GM19468 (cell line): Measurements from ENCODE around the gene SRRM2.

Source experiments
- ATAC-seq: cut with Tn5 transposase; IDR thresholded peaks from one replicate; pipeline ENCODE4 v1.9.1; 2021; ENCODE audit warnings: mild to moderate bottlenecking, moderate library complexity, moderate number of reproducible peaks; ENCODE audit not compliant: unreplicated experiment; ENCODE audit errors: extremely low read depth

SRRM2 gene

GRCh38 chr16:2757344-2757743 is 4.9 kb downstream of the SRRM2 start:
- ATAC-seq, result no peak

- no peak for ATAC-seq
Measured at GRCh38 chr16:2761472-2761871, 9.0 kb downstream of the SRRM2 start.

- no peak for ATAC-seq
Measured at GRCh38 chr16:2761886-2762583, 9.6 kb downstream of the SRRM2 start.

DNA sequence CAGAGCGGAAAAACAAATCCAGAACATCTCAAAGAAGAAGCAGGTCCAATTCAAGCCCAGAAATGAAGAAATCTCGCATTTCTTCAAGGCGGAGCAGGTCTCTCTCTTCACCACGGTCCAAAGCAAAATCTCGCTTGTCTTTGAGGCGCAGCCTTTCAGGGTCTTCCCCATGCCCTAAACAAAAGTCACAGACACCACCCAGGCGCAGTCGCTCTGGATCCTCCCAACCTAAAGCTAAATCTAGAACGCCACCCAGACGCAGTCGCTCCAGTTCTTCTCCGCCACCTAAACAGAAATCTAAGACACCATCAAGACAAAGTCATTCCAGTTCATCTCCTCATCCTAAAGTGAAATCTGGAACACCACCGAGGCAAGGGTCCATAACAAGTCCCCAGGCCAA is 10.3 kb downstream of the SRRM2 start:
- ATAC-seq, result no peak

DNA sequence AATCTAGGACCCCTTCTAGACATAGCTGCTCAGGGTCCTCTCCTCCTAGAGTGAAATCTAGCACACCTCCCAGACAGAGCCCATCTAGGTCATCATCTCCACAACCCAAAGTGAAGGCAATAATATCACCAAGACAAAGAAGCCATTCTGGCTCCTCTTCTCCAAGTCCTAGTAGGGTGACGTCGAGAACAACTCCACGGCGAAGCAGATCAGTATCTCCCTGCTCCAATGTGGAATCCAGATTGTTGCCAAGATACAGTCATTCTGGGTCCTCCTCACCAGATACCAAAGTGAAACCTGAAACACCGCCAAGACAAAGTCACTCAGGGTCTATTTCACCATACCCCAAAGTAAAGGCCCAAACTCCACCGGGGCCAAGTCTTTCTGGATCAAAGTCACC is 10.7 kb downstream of the SRRM2 start:
- no peak for ATAC-seq

GRCh38 chr16:2764718-2765117 is 12.3 kb downstream of the SRRM2 start:
- no peak for ATAC-seq

GRCh38 chr16:2765462-2766404 is 13.3 kb downstream of the SRRM2 start:
- no peak for ATAC-seq

DNA sequence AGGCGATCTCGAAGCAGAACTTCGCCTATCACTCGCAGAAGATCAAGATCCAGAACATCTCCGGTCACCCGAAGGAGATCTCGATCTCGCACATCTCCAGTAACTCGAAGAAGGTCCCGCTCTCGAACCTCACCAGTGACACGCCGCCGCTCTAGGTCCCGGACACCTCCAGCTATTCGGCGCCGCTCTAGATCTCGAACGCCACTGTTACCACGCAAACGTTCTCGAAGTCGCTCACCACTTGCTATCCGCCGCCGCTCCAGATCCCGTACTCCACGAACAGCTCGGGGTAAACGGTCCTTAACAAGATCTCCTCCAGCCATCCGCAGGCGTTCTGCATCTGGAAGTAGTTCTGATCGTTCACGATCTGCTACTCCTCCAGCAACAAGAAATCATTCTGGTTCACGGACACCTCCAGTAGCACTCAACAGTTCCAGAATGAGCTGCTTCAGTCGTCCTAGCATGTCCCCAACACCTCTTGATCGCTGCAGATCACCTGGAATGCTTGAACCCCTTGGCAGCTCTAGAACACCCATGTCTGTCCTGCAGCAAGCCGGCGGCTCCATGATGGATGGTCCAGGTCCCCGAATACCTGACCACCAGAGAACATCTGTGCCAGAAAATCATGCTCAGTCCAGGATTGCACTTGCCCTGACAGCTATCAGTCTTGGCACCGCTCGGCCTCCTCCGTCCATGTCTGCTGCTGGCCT is 14.1 kb downstream of the SRRM2 start:
- no peak for ATAC-seq

- no peak for ATAC-seq
Measured at GRCh38 chr16:2767140-2767731, 14.8 kb downstream of the SRRM2 start.

DNA sequence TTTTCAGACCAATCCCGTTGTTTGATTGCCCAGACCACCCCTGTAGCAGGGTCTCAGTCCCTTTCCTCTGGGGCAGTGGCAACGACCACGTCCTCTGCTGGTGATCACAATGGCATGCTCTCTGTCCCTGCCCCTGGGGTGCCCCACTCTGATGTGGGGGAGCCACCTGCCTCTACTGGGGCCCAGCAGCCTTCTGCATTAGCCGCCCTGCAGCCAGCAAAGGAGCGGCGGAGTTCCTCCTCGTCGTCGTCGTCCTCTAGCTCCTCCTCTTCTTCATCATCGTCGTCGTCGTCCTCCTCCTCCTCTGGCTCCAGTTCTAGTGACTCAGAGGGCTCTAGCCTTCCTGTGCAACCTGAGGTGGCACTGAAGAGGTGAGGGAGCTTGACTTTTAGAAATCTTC is 15.5 kb downstream of the SRRM2 start:
- no peak for ATAC-seq

DNA sequence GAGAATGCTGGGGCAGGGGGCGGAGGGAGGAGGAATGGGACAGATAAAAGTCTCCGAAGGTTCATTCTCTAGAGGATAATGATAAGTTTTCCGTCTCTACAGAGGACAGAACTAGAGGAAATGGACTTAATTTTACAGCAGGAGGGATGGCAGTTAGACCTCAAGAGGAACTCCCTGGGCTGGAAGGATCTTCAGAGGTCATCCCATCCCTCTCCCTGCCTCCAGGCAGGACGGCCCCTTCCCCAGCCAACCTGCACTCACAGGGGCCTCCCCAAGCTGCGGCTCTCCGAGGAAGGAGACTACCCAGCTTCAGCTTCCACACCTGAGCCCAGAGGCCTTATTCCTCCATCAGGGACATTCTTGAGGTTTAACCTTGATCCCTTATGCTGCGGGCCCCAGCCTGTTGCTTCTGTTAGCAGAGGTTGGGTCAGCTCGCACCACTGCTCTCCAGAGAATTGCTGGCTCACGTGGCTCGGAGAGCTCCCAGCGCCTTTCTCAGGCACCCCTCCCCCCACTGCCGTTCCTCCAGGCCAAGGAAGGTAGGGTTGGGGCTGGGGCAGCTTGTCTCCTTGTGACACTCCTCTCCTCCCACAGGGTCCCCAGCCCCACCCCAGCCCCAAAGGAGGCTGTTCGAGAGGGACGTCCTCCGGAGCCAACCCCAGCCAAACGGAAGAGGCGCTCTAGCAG is 16.1 kb downstream of the SRRM2 start:
- no peak for ATAC-seq

DNA sequence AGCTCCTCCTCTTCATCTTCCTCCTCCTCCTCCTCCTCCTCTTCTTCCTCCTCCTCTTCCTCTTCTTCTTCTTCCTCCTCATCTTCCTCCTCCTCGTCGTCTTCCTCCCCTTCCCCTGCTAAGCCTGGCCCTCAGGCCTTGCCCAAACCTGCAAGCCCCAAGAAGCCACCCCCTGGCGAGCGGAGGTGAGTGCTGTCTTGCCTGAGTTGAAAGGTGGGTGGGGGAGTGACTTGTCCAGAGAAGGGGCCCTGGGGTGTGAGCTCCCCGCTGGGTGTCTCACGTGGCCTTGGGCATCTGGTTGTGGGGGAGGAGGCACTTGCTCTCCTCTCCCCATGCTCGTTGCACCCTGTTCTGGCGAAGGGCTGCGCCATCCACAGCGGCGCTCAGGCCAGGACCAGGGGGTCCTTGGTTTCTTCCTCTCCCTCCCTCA is 16.7 kb downstream of the SRRM2 start:
- no peak for ATAC-seq

DNA sequence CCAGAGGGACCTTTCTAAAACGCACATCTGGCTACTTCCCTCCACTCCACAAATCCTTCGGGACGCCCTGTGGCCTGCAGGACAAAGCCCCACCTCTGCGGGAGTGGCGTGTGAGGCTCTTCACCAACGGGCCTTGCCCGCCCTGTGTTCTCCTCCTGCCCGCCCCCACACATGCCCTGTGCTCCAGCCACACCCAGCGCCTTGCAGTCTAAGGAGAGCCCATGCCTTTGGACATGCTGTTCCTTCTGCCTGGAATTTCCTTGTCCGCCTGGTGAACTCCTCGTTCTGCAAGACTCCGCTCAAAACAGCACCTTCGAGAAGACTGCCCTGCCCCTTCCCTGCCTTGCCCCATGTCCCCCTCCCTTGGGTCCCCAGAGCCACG is 17.2 kb downstream of the SRRM2 start:
- ATAC-seq, result no peak

GRCh38 chr16:2770057-2770951 is 17.9 kb downstream of the SRRM2 start:
- ATAC-seq, result no peak

GRCh38 chr16:2771496-2772402 is 19.3 kb downstream of the SRRM2 start:
- ATAC-seq, result no peak

DNA sequence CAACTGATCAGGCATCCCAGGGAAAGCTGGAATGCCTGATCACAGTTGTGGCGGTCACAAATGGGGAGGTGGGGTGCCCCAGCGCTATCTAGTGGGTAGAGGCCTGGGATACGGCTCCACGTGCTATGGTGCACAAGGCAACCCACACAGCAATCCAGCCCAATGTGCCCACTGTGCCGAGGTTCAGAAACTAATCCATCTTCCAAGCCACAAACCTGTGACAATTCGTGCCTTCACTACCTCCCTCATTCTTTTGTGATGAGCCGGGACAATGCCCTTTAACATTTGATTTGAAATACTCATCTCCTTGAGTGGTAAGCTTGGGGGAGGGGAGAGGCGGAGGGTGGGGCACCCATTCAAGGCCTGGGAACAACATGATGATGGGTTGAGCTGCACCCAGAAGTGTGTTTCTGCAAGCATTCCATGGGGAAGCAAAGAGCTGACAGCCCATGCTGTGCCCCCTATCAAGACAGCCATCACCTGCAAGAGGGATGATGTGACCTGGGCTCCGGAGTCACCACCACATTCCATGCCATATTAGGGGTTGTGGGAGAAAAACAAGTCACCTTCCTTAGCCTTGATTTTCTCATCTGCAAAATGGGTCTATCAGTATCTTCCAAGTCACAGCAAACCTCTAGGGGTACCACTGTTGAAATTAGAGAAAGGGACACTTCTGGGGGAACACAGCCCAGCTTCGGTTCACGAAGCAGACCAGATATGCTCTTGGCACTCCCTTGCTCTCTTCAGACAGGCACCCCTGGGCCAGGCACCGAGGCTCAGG is 20.9 kb downstream of the SRRM2 start:
- ATAC-seq, result no peak
